ENCODE data around the gene RPL9.

Gene RPL9

GRCh38 chr4:39451423-39452023, 7.2 kb downstream of the RPL9 start:
- Histone ChIP-seq H3K4me3 (ENCODE audit: insufficient read length, low read depth) (no peak overlapping the region), H3K27me3 (ENCODE audit: insufficient read depth, insufficient read length) (no peaks in the 10 kb centered on the region), H3K36me3 (ENCODE audit: insufficient read depth, insufficient read length, low read length) (peaks cover 77% of the 10 kb centered on the region), H3K9me3 (ENCODE audit: insufficient read depth, low read length) (no peaks in the 10 kb centered on the region), H3K9ac (ENCODE audit: insufficient read length, low read depth) (no peak overlapping the region), H3K4me1 (ENCODE audit: insufficient read depth, insufficient read length) (no peaks in the 10 kb centered on the region)
- TF ChIP-seq YY1 (IDR thresholded peaks at IDR 0.05; ENCODE audit: insufficient read depth, insufficient read length), result no peak
- TF ChIP-seq ZNF274 (IDR thresholded peaks at IDR 0.05; ENCODE audit: low read depth, low read length), result no peak
- TF ChIP-seq SUZ12 (IDR thresholded peaks at IDR 0.05; ENCODE audit: extremely low read depth, insufficient read depth, insufficient read length), result no peak
- no peak for DNase-seq (ENCODE audit: low read depth, low spot score)

- Histone ChIP-seq H3K4me1 (ENCODE audit: insufficient read depth, insufficient read length) (no peaks in the 10 kb centered on the region), H3K27me3 (ENCODE audit: insufficient read depth, insufficient read length) (no peaks in the 10 kb centered on the region), H3K4me3 (ENCODE audit: insufficient read length, low read depth) (no peak overlapping the region), H3K36me3 (ENCODE audit: insufficient read depth, insufficient read length, low read length) (peaks cover 68% of the 10 kb centered on the region), H3K9ac (ENCODE audit: insufficient read length, low read depth) (no peak overlapping the region), H3K9me3 (ENCODE audit: insufficient read depth, low read length) (no peaks in the 10 kb centered on the region)
- TF ChIP-seq ZNF274 (IDR thresholded peaks at IDR 0.05; ENCODE audit: low read depth, low read length) (no peak), YY1 (IDR thresholded peaks at IDR 0.05; ENCODE audit: insufficient read depth, insufficient read length) (no peak), SUZ12 (IDR thresholded peaks at IDR 0.05; ENCODE audit: extremely low read depth, insufficient read depth, insufficient read length) (no peak)
- DNase-seq (ENCODE audit: low read depth, low spot score), result no peak
These were observed 8.1 kb downstream of the RPL9 start for GRCh38 chr4:39450618-39451017.

- H3K4me3 ChIP-seq (ENCODE audit: insufficient read length, low read depth), result no peak overlapping the region
- H3K4me1 ChIP-seq (ENCODE audit: insufficient read depth, insufficient read length), result no peaks in the 10 kb centered on the region
- no peaks in the 10 kb centered on the region for H3K9me3 ChIP-seq (ENCODE audit: insufficient read depth, low read length)
- H3K27me3 ChIP-seq (ENCODE audit: insufficient read depth, insufficient read length), result no peaks in the 10 kb centered on the region
- peaks cover 31% of the 10 kb centered on the region for H3K36me3 ChIP-seq (ENCODE audit: insufficient read depth, insufficient read length, low read length)
- H3K9ac ChIP-seq (ENCODE audit: insufficient read length, low read depth), result no peak overlapping the region
- DNase-seq (ENCODE audit: low read depth, low spot score), result no peak
- TF ChIP-seq SUZ12 (IDR thresholded peaks at IDR 0.05; ENCODE audit: extremely low read depth, insufficient read depth, insufficient read length) (no peak), YY1 (IDR thresholded peaks at IDR 0.05; ENCODE audit: insufficient read depth, insufficient read length) (no peak), ZNF274 (IDR thresholded peaks at IDR 0.05; ENCODE audit: low read depth, low read length) (no peak)
These were observed 11.7 kb downstream of the RPL9 start for GRCh38 chr4:39446842-39447573.

GRCh38 chr4:39446483-39446841, 12.3 kb downstream of the RPL9 start:
- no peak for TF ChIP-seq SUZ12 (IDR thresholded peaks at IDR 0.05; ENCODE audit: extremely low read depth, insufficient read depth, insufficient read length)
- TF ChIP-seq YY1 (IDR thresholded peaks at IDR 0.05; ENCODE audit: insufficient read depth, insufficient read length), result no peak
- no peak for TF ChIP-seq ZNF274 (IDR thresholded peaks at IDR 0.05; ENCODE audit: low read depth, low read length)
- no peak overlapping the region for H3K4me3 ChIP-seq (ENCODE audit: insufficient read length, low read depth)
- H3K27me3 ChIP-seq (ENCODE audit: insufficient read depth, insufficient read length), result no peaks in the 10 kb centered on the region
- H3K9me3 ChIP-seq (ENCODE audit: insufficient read depth, low read length), result no peaks in the 10 kb centered on the region
- DNase-seq (ENCODE audit: low read depth, low spot score), result no peak
- no peaks in the 10 kb centered on the region for H3K4me1 ChIP-seq (ENCODE audit: insufficient read depth, insufficient read length)
- peaks cover 26% of the 10 kb centered on the region for H3K36me3 ChIP-seq (ENCODE audit: insufficient read depth, insufficient read length, low read length)
- no peak overlapping the region for H3K9ac ChIP-seq (ENCODE audit: insufficient read length, low read depth)

GRCh38 chr4:39442998-39443397, 15.7 kb downstream of the RPL9 start:
- no peaks in the 10 kb centered on the region for H3K9me3 ChIP-seq (ENCODE audit: insufficient read depth, low read length)
- no peak overlapping the region for H3K9ac ChIP-seq (ENCODE audit: insufficient read length, low read depth)
- H3K36me3 ChIP-seq (ENCODE audit: insufficient read depth, insufficient read length, low read length), result peaks cover 6% of the 10 kb centered on the region
- H3K4me3 ChIP-seq (ENCODE audit: insufficient read length, low read depth), result no peak overlapping the region
- H3K4me1 ChIP-seq (ENCODE audit: insufficient read depth, insufficient read length), result no peaks in the 10 kb centered on the region
- no peak for DNase-seq (ENCODE audit: low read depth, low spot score)
- H3K27me3 ChIP-seq (ENCODE audit: insufficient read depth, insufficient read length), result no peaks in the 10 kb centered on the region
- TF ChIP-seq ZNF274 (IDR thresholded peaks at IDR 0.05; ENCODE audit: low read depth, low read length) (no peak), SUZ12 (IDR thresholded peaks at IDR 0.05; ENCODE audit: extremely low read depth, insufficient read depth, insufficient read length) (no peak), YY1 (IDR thresholded peaks at IDR 0.05; ENCODE audit: insufficient read depth, insufficient read length) (no peak)

- Histone ChIP-seq H3K9me3 (ENCODE audit: insufficient read depth, low read length) (no peaks in the 10 kb centered on the region), H3K9ac (ENCODE audit: insufficient read length, low read depth) (no peak overlapping the region), H3K36me3 (ENCODE audit: insufficient read depth, insufficient read length, low read length) (no peaks in the 10 kb centered on the region), H3K4me3 (ENCODE audit: insufficient read length, low read depth) (no peak overlapping the region), H3K4me1 (ENCODE audit: insufficient read depth, insufficient read length) (no peaks in the 10 kb centered on the region), H3K27me3 (ENCODE audit: insufficient read depth, insufficient read length) (no peaks in the 10 kb centered on the region)
- no peak for DNase-seq (ENCODE audit: low read depth, low spot score)
- TF ChIP-seq YY1 (IDR thresholded peaks at IDR 0.05; ENCODE audit: insufficient read depth, insufficient read length) (no peak), ZNF274 (IDR thresholded peaks at IDR 0.05; ENCODE audit: low read depth, low read length) (no peak), SUZ12 (IDR thresholded peaks at IDR 0.05; ENCODE audit: extremely low read depth, insufficient read depth, insufficient read length) (no peak)
These were observed 17.1 kb downstream of the RPL9 start for GRCh38 chr4:39441593-39441992.

- no peak overlapping the region for H3K4me3 ChIP-seq (ENCODE audit: insufficient read length, low read depth)
- peaks cover 2% of the 10 kb centered on the region for H3K4me1 ChIP-seq (ENCODE audit: insufficient read depth, insufficient read length)
- H3K9me3 ChIP-seq (ENCODE audit: insufficient read depth, low read length), result no peaks in the 10 kb centered on the region
- no peak overlapping the region for H3K9ac ChIP-seq (ENCODE audit: insufficient read length, low read depth)
- DNase-seq (ENCODE audit: low read depth, low spot score), result no peak
- H3K27me3 ChIP-seq (ENCODE audit: insufficient read depth, insufficient read length), result no peaks in the 10 kb centered on the region
- TF ChIP-seq ZNF274 (IDR thresholded peaks at IDR 0.05; ENCODE audit: low read depth, low read length) (no peak), YY1 (IDR thresholded peaks at IDR 0.05; ENCODE audit: insufficient read depth, insufficient read length) (no peak), SUZ12 (IDR thresholded peaks at IDR 0.05; ENCODE audit: extremely low read depth, insufficient read depth, insufficient read length) (no peak)
- no peaks in the 10 kb centered on the region for H3K36me3 ChIP-seq (ENCODE audit: insufficient read depth, insufficient read length, low read length)
These were observed 22.8 kb downstream of the RPL9 start for GRCh38 chr4:39435659-39436563.

Measured in NT2/D1 (cell line).